Cerebellar cortex (tissue), 1 donor: Measurements from ENCODE around the gene GPX3.

ENCODE experiments used
- DNase-seq: peaks from one replicate; pipeline ENCODE4 v3.0.0-alpha.2; 2015; ENCODE audit warnings: low spot score

Gene GPX3

GRCh38 chr5:151034422-151035379, 14.3 kb downstream of the GPX3 start:
- DNase-seq: no peak

- DNase-seq: peak; percentile 75
These were observed 16.2 kb downstream of the GPX3 start for GRCh38 chr5:151036556-151036955.

- DNase-seq: no peak
These were observed 17.4 kb downstream of the GPX3 start for GRCh38 chr5:151037561-151038411.

GRCh38 chr5:151038412-151038745, 18.0 kb downstream of the GPX3 start:
- DNase-seq: no peak

GRCh38 chr5:151038801-151039238, 18.4 kb downstream of the GPX3 start:
- DNase-seq: no peak

GRCh38 chr5:151039665-151040064, 19.3 kb downstream of the GPX3 start:
- no peak for DNase-seq

- DNase-seq: no peak
These were observed 19.9 kb downstream of the GPX3 start for GRCh38 chr5:151040211-151040747.

- DNase-seq: no peak
These were observed 21.3 kb downstream of the GPX3 start for GRCh38 chr5:151041577-151042268.

- no peak for DNase-seq
These were observed 22.2 kb downstream of the GPX3 start for GRCh38 chr5:151042453-151043093.

- DNase-seq: peak; percentile 43
These were observed 27.5 kb downstream of the GPX3 start for GRCh38 chr5:151047814-151048425.

- DNase-seq: no peak
These were observed 28.1 kb downstream of the GPX3 start for GRCh38 chr5:151048526-151048925.

GRCh38 chr5:151051066-151051930, 30.9 kb downstream of the GPX3 start:
- peak; percentile 80 for DNase-seq

GRCh38 chr5:151051931-151052608, 31.7 kb downstream of the GPX3 start:
- no peak for DNase-seq

GRCh38 chr5:151052836-151053235, 32.4 kb downstream of the GPX3 start:
- DNase-seq: no peak

- peak; percentile 64 for DNase-seq
These were observed 33.5 kb downstream of the GPX3 start for GRCh38 chr5:151053796-151054462.

- DNase-seq: no peak
These were observed 34.3 kb downstream of the GPX3 start for GRCh38 chr5:151054709-151055108.

- no peak for DNase-seq
These were observed 34.9 kb downstream of the GPX3 start for GRCh38 chr5:151055336-151055735.

GRCh38 chr5:151056379-151057325, 36.3 kb downstream of the GPX3 start:
- no peak for DNase-seq
